SKM-1 (cell line): Measurements from ENCODE around the gene FBN3.
"Not testable (repeated sequence)": the region's sequence is repeated elsewhere in the genome, so short reads cannot be mapped to it uniquely, and the experiment has no call there.

Source experiments
- DNase-seq: peaks from one replicate; lab custom pipeline; 2025; ENCODE audit not compliant: unreplicated experiment; lab: John Stamatoyannopoulos, UW

Gene FBN3

GRCh38 chr19:8120636-8121480 is 28.5 kb downstream of the FBN3 start:
- no peak for DNase-seq

- DNase-seq: no peak
These were observed 31.4 kb downstream of the FBN3 start for GRCh38 chr19:8117991-8118390.

- no peak for DNase-seq
These were observed 32.7 kb downstream of the FBN3 start for GRCh38 chr19:8116437-8117293.

GRCh38 chr19:8115805-8116396 is 33.5 kb downstream of the FBN3 start:
- DNase-seq: no peak

- no peak for DNase-seq
These were observed 36.4 kb downstream of the FBN3 start for GRCh38 chr19:8113017-8113416.

- no peak for DNase-seq
These were observed 38.0 kb downstream of the FBN3 start for GRCh38 chr19:8111376-8111775.

- no peak for DNase-seq
These were observed 38.5 kb downstream of the FBN3 start for GRCh38 chr19:8110931-8111330.

- DNase-seq: no peak
These were observed 39.3 kb downstream of the FBN3 start for GRCh38 chr19:8109890-8110662.

GRCh38 chr19:8109455-8109854 is 39.9 kb downstream of the FBN3 start:
- no peak for DNase-seq

- no peak for DNase-seq
These were observed 40.6 kb downstream of the FBN3 start for GRCh38 chr19:8108560-8109445.

- DNase-seq: no peak
These were observed 42.0 kb downstream of the FBN3 start for GRCh38 chr19:8107301-8107903.

- DNase-seq: no peak
These were observed 43.9 kb downstream of the FBN3 start for GRCh38 chr19:8105471-8105870.

GRCh38 chr19:8101910-8102309 is 47.5 kb downstream of the FBN3 start:
- DNase-seq: not testable (repeated sequence)

GRCh38 chr19:8101311-8101710 is 48.1 kb downstream of the FBN3 start:
- no peak for DNase-seq

- no peak for DNase-seq
These were observed 51.5 kb downstream of the FBN3 start for GRCh38 chr19:8097681-8098567.

GRCh38 chr19:8097198-8097597 is 52.2 kb downstream of the FBN3 start:
- DNase-seq: no peak

- DNase-seq: no peak
These were observed 53.3 kb downstream of the FBN3 start for GRCh38 chr19:8096071-8096470.

GRCh38 chr19:8095354-8095886 is 54.0 kb downstream of the FBN3 start:
- no peak for DNase-seq
